SK-N-DZ (cell line): ENCODE results near the gene APAF1.

ENCODE experiments used
- DNase-seq: peaks from one replicate; pipeline ENCODE4 v3.0.0-alpha.2; 2015; ENCODE audit warnings: low spot score
- small RNA-seq, 2 experiments: library from RNA; depleted of rRNA; stranded (forward); fragments of <200 nt; gene quantifications; one replicate each; pipeline ENCODE3, GENCODE V24; 2014

APAF1 gene

DNA sequence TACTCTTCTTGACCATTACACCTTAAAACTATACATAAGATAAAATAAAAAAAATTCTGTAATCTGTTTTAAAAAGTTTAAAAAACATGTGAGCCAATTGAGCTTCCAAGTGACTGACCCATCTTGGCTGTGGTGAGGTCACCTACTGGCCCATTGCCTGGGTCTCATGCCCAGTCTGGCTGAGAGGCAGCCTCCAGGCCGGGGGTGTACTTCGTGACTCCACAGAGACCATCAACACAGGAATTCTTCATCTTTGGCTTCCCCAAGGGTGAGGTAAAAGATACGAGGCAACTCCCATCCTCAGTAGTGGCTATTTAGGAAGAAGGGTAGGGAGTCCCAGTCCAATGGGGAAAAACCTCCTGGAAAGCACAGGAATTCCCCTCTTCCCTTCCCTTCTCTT is 113.2 kb downstream of the APAF1 start:
- no peak for DNase-seq

DNA sequence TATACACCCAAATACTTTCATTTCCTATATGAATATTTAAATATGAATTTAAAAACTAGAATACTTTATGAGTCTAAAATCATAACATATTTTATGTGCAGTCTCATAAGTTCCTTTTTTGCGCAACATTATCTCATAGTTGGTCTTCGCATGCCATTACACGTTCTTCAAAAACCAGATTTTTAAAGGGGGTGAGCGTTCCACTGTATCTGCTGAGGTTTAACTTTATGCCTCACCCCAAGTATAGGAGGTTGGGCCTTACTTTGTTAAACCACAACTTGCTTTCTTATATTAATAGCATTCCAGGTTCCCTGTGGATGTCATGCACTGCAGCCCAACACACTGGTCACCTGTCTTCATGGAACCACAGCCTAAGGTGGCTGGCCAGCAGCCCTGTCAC is 118.6 kb downstream of the APAF1 start:
- no peak for DNase-seq

DNA sequence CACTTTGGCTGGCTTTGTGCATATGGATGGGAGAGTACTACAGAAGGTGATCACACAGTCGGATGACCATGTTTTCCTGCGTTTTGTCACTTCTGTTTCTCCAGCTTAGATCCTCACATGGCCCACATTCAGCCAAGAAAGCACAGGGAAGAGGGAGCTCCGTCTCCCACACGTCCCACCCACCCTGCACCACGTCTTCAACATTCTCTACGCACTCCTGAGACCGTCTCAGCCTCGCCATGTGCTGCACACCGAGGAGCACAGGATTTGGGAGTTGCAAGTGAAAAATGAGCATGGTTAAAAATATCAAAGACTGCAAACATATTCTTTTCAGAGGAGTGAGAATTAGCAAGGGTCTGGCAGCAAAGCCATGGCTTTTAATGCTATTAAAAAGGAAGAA is 122.2 kb downstream of the APAF1 start:
- DNase-seq = no peak

DNA sequence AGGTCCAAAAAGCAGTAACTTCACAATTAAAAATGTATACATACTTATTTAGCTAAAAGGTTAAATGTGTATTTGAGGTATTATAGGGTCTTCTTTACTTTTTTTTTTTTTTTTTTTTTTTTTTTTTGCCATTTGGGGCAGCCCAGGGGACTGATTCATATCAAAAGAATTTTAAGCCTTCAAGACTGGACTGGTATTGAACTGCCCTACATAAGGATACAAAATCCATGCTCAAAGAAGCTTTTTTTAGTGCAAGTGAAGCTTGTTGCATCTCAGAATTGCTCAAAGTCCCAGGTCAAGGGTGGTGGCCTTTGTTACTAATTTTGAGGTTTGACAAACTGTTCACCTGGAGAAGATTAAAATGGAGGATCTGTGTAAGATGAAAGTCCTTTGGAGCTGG is 124.0 kb downstream of the APAF1 start:
- DNase-seq = no peak

DNA sequence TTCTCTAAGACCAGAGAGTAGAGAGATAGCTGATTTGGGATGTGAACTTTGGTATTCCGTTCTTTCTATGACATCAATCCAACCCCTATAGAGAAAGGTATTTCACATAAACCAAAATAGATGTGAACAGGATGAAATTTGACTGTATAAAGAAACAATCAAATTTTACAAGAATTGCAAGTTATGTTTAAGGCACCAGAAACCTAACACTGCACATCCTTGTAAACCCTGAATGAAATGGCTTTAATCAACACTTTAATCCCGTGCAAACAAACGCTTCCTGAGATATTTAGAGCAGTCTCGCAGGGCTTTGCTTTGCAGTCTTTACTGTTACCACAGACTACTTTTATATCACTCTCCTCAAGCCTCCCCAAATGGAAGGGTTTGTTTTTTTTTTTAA is 125.1 kb downstream of the APAF1 start:
- no peak for DNase-seq

DNA sequence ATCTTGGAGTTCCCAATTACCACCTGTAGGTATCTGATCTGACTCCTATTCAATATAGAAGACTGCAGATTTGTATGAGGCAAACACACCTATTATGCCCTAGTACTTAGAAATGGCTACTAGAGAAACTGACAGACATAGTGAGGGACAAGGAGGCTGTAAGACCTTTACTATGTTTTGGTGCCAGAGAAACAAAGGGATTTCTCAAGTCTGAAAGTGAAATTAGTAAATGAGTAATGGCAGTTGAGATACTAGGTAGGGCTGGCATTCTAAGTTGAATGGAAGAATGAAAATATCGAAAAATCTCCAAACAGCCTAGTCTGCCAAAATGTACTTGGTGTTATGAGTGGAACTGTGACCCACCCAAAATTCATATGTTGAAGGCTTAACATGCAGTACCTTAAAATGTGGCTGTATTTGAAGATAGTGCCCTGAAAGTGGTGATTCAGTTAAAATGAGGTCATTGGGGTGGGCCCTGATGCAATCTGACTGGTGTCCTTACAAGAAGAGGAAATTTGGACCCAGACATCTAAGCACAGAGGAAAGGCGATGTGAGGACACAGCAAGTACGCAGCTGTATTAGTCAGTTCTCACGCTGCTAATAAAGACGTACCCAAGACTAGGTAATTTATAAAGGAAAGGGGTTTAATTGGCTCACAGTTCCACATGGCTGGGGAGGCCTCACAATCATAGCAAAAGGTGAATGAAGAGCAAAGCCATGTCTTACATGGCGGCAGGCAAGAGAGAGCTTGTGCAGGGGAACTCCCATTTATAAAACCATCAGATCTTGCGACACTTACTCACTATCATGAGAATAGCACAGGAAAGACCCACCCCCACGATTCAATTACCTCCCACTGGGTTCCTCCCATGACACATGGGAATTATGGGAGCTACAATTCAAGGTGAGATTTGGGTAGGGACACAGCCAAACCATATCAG is 127.0 kb downstream of the APAF1 start:
- DNase-seq = no peak

DNA sequence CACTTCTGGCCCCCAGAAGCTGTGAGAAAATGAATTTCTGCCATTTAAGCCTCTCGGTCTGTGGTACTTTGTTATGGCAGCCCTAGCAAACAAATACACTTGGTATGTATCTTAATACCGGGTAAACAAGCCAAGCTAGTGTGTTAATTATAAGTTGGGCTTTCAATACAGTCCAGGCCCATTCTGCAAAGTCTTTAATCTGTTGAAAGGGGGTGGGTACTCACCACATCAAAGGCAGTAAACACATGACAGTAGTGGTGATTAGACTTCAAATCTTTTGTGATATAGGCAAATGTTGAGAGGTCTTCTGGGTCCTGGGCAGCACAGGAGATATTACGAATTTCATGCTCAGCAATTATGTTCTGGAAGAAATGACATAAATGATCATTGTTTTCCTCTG is 127.7 kb downstream of the APAF1 start:
- no peak for DNase-seq

DNA sequence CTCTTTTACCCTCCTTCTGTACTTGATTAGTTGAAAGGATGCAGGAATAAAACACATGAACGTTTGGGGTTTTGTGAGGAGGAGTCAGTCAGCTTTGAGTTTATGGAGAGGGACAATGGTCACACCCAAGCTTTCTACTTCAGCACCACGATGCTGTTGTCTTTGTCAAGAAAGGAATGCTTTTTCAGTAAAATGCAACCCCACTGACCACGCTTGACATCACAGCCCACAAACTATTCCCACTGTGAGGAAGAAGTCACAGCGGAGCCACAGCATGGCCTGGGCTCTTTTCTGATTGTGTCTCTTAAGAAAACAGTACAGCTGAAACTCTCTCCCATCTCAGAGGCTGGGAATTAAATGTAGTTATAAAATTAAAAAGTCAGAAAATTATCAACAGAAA is 135.2 kb downstream of the APAF1 start:
- DNase-seq = no peak

DNA sequence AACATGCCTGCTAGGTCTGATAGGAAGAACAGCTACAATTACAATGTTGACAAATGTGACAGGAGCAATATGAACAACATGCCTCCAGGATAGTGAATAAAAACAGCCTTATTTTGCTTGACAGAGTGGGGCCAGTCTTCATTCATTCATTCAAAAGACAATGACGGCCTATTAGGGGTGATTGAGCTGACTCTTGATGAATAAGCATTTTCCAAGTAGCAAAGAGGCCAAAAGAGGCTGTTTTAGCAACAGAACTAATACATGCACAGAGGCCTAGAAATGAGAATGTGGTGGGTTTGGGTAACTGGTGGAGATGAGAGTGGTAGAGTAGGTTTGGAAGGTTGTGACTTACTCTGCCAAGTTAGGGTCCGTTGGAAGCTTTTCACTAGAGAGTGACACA is 138.3 kb downstream of the APAF1 start:
- DNase-seq = no peak

Small RNA genes lying within 50 kb of the gene (small RNA-seq; reads per million reads assigned to genes)
- gene SNORA53 = 20.8 to 65.0 reads per million in 2 experiments
